Endothelial cell of hepatic sinusoid (primary cell): ENCODE measurements around the gene MAP2K5.

Experiments
- in situ Hi-C: cut with HindIII; loops from 2 replicates; pipeline ENCODE4 v1.10.0; 2017; ENCODE audit warnings: low sequenced_read_pairs

Gene MAP2K5

DNA sequence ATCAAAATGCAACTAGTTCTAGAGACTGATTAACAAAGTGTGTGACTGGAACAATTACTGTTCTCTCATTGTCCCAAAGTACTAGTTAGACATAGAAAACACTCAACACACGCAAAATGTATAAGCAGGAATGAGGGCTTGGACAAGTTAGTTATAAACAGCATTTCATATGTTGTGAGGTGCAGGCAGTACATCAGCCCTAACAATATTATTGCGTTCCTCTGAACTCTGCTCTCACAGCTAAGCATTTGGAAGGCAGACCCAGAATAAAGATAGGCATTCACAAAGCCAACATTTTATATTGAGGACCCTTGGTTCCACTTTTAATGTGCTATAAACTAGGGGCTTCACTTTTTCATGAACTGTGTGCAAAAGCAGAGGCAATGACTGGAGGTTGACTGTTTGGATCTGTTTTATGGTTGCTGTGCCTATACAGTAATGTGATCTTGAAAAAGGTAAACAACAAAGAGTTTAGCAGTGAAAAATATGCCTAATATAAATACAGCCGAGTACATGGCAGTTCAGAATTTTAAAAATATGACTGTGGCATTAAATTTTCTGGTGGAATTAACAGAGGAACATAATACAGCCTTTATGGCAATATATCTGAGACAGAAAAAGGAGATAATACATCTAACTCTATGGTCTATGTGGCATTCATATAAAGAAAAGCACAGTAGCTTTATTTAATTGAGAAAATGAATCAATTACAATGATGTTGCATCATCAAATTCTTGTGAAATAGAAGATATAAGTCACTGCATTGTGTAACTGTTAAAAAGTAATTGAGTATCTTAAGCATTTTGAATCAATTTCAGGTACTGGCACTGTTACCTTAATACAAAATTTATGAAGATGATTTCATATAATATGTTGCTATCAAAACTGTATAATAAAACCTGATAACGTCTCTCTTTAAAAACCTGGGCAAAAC is 202.8 kb downstream of the MAP2K5 start:
- in situ Hi-C loops, result no loop called here

- in situ Hi-C loops, result no loop called here
These were observed 203.5 kb downstream of the MAP2K5 start for GRCh38 chr15:67746022-67746421.

DNA sequence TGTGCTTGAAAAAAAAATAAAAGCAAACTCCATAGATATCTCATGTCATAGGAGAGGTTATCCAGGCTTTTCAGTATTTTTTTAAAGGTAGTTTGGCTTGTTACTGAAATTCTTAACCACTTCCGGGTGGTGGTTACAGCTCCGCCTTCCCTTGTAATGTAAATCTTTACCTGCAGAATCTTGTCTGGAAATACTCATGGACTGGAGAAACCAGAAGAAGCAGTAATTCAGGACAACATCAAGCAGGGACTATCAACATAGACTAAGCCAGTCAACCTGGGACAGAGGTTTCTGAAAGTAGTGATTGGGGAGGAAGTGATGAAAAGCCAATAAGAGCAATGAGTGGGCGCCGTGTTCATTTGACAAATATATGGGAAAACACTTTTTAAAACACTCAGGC is 203.9 kb downstream of the MAP2K5 start:
- in situ Hi-C loops, result no loop called here

DNA sequence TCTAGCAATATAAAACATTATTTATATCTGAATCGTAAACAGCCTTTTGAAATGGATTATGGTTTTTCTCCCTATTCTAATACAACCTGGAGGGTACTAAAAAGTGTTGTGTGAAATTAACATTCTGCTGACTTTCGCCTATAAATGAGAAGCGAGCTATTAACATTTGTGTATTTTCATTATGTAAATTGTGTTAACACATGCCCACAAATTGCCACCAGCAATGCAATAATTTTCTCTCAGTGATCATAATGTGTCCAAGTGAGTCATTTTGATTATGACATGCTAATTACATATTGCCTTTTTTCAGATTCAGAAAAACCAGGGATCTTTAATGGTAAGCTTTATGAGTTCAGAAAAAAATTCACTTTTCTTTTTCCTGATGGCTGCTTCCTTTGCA is 205.4 kb downstream of the MAP2K5 start:
- in situ Hi-C loops, result no loop called here

DNA sequence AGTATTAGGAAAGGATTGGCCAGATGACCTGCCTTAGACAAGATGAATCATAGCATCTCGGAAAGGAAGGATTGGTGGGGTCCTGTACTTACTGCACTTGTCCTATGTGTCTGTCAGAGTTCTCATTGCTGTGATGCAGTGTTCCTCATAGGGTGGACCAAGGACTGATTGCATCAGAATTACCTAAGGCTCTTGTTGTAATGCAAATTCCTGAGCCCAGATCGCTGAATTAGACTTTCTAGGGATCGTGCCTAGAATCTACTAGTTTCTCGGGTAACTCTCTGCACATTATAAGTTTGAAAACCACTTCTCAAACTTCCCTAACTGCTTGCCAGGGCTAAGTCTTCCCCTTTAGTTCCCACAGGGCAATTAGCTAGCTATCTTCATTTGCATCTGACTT is 207.9 kb downstream of the MAP2K5 start:
- in situ Hi-C loops, result no loop called here

DNA sequence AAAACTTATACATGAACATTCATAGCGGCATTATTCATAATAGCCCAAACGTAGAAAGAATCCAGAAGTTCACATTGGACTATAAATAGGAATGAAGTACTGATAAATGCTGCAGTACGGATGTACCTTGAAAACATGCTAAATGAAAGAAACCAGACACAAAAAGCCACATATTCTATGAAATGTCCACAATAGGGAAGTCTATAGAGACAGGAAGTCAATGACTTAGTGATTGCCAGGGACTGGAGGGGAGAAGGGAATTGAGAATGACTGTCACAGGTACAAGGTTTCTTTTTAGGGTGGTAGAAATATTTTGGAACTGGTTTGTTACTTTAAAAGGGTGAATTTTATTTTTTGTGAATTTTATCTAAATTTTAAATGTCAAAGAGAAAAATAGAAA is 211.4 kb downstream of the MAP2K5 start:
- in situ Hi-C loops, result no loop called here

- in situ Hi-C loops, result no loop called here
These were observed 212.8 kb downstream of the MAP2K5 start for GRCh38 chr15:67755264-67755663.

GRCh38 chr15:67755936-67756335 is 213.4 kb downstream of the MAP2K5 start:
- in situ Hi-C loops, result no loop called here

DNA sequence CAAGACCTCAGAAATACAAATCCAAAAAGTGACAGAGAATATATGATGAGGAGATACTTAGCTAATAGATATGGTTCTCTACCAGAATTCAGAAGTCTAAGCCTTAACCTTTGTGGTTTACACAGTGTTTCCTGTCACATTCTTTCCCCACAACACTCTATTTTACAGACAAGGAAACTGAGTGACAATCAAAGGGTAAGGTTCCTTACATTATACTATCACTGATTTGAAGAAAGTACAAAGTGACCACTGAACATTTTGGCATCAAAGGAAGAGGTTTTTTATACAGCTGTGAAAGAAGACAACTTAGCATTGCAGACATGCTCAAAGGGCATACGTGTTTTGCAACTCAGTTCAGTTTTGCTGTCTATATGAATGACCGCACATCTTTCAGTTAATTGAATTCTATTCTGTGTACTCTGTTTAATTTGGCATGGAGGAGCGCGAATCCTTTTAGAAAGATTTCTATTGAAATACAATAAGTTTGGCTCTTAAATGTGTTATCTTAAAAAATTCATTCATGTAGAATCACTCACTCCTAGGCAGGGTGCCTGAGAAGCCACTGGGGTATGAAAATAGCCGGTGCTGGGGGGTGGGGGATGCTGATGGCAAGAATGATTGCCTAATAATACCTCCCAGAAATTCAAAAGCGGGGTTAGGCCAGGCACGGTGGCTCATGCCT is 216.3 kb downstream of the MAP2K5 start:
- in situ Hi-C loops, result no loop called here

DNA sequence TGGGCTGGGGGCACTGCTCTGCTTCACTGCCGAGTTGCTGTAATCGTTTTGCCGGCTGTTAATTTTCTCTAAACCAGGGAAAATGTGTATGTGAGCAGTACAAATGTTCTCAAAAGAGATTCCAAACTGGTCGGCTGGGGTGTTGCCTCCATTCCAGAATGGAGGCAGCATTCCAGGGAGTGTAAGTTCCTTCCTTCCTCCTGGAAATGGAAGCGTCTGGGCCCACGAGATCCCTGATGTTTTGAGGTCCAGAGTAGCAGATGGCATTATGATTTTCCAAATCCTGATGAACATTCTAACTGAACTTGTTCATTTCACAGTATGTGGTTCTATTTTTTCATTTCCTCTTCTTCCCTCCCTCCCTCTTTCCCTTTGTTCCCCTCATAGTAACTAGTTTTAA is 218.4 kb downstream of the MAP2K5 start:
- in situ Hi-C loops, result no loop called here

DNA sequence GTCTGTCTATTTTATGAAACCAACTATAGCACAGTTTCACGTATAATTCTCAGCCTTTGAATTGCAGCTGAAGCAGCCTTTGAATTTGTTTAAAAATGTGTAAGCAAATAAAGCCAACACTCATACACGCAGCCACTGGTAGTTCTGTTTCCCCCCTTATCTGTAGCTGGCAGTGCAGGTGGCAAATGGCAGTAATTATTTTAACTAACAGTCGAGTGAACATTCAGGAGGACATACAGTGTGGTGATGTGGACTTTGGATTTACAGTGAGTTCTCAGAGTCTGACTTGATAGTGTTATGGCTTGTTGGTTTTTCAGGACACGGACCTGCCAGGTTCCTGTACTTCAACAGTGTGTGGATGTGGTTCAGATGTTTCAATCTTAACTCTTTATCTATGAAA is 218.8 kb downstream of the MAP2K5 start:
- in situ Hi-C loops, result no loop called here

DNA sequence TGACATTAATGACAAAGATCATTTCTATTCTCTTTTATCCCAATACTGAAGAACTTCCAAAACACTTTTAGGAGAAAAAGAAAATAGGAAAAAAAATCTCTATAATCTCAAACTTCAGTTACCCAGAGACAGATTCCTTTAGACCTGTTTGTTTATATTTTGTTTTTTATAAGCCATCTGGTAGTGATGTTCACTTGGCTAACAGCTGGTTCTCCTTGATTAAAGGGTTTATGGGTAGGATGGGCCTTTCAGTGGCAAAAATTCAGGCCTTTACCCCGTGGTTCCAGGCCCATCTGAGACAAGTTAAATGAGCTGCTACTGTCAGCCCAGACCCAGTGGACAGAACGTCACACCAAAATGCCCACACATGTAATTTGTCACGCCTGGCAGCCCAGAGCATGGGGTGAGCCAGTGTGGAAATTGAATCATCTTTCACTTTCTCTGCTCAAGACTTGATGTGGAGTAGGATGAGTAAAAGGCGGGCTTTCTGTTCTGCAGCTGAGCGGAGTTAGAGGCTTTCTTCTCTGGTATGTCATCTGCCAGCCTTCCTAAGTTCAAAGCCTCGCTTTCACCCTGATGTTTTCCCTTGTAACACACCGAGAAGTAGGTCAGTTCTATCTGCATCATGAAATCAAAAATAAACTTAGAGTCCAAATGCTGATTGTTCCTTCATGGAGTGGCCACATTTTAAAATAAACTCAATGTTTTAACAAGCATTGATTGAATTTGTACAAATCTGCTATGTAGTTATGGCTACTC is 220.3 kb downstream of the MAP2K5 start:
- in situ Hi-C loops, result no loop called here

DNA sequence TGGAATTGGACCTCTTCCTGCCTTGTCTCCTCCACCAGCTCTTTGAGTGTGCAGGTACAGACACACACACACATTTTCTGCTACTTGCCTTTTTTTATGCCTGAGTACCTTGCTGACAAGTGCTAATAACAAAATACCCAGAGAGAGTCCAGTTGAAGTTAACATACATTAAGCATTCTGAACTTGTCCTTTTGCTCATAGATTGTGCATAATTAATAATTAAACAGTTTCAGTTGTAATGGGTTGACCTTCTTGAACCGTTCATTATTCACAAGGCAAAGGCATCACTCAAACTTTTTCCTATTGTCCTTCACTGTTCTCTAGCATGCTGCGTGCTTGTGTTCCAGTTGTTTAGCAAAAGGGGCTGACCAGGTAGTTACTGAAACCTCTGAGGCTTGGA is 223.2 kb downstream of the MAP2K5 start:
- in situ Hi-C loops, result no loop called here

DNA sequence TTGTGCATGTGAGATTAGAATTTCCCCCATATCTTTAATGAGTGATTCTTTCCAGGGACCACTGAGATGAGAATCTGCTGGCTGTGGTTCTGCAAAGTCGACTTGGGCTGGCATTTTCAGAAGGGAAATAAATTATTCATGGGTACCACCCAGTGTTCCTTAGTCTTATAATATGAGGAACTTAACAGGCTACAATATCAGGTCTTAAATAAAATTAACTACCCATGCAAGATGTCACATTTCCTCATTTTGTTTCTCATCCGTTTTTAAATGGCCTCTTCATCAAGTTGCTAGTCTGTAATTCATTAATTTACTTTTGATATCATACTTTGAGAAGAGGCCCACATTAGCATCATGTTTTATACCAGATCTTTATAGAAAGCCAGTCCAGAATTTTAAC is 224.5 kb downstream of the MAP2K5 start:
- in situ Hi-C loops, result no loop called here

GRCh38 chr15:67768313-67768977 is 225.9 kb downstream of the MAP2K5 start:
- in situ Hi-C loops, result no loop called here

DNA sequence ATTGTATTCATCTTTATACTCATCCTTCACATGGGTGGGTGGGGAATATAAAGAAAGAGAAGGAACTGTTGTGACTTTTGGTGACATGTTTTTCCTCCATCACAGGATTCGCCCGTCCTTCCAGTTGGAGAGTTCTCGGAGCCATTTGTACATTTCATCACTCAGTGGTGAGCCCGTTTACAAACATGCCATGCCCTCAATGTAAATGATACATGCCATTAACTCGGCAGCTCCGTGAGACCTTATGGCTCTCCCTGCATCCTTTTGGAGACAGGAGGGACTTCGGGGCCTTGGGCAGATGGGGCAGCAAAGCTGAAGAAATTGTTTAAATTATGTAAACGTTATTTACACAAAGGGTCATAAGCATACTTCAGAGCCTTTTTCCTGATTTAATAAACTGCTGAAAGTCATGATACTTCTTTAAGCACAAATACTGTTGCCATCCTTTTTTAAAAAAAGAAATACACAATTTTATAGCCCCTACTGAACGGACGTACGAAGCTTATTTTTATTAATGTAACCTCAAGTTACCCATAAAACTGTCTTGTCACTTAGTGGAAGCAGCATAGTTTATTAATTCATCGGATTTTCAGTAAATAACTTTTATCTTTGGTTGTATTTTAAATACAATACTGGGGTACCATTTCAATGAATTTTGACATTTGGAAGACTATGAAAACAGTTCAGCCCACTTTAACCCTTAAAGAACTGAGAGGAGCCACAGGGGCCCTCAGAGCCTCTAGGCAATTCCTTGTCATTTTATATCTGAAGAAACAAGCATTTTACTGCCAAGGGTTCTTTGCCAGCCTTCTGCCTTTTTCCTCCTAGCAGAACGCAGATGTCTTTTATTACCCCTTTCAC is 227.2 kb downstream of the MAP2K5 start:
- in situ Hi-C loops, result no loop called here

DNA sequence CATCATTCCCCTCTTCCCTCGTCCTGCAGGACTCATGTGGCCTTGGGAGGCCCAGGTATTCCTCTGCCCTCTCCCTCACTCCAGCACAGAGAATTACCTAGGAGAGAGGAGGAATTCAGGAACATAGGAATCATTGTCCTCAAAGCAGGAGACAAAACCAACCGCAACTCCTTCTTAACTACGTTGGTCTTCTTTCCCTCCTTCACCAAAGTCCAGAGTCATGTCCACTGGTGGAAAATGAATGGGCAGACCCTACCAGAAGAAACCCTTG is 227.8 kb downstream of the MAP2K5 start:
- in situ Hi-C loops, result no loop called here

DNA sequence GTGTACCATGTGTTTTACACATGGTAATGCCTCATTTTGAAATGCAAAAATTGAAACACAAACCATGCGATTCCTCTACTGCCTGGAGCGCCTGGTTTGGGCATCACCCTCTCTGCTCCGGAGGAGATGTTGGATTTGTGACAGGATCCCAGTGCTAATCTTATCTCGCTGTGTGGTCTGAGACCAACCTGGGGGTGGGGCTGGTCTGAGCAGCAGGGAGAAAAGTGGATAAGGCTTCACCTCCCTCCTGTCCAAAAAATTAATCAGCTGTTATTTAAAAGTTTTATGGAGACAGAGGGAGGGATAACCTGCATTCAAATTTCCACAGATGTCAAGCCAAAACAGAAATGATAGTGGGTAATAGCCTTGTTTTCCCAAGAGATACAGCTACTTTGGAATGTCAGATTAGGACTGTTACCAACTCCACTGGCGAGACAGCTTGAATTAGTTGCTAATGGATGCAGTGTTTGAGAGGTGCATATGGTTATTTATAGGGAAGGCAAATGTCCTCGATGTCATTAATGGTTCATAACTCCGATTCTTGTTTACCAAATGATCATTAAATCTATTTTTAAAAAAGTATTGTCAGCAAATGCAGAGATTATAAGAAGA is 228.8 kb downstream of the MAP2K5 start:
- in situ Hi-C loops, result no loop called here

GRCh38 chr15:67774626-67775025 is 232.1 kb downstream of the MAP2K5 start:
- in situ Hi-C loops, result no loop called here

GRCh38 chr15:67775250-67775649 is 232.7 kb downstream of the MAP2K5 start:
- in situ Hi-C loops, result no loop called here
